Coronary artery (tissue), 2 donors: ENCODE measurements around the gene BCOR.

ENCODE experiments used
- DNase-seq: peaks from one replicate; pipeline ENCODE4 v3.0.0-alpha.2; 2017; ENCODE audit warnings: low spot score
- H3K27ac ChIP-seq, 2 donors: fragments of 200-600 bp; sonication (generic); one replicate each; pipeline ENCODE4 v1.5.1; 2016 to 2019
- H3K4me3 ChIP-seq: fragments of 200-600 bp; sonication (generic); 2 replicates; pipeline ENCODE4 v1.5.1; 2016; ENCODE audit warnings: mild to moderate bottlenecking, moderate library complexity
- CTCF ChIP-seq: fragments of 200-600 bp; sonication (generic); IDR thresholded peaks from one replicate; pipeline ENCODE4 v1.5.1; 2019; ENCODE audit warnings: antibody characterized with exemption

The BCOR gene

GRCh38 chrX:40111868-40112267 lies 14.1 kb upstream of the BCOR start:
- Histone ChIP-seq H3K4me3 (no peak overlapping the region), H3K27ac (no peak overlapping the region)
- no peak for TF ChIP-seq CTCF
- DNase-seq = no peak

- Histone ChIP-seq H3K27ac (peak overlapping the region; percentile 96), H3K4me3 (peak overlapping the region; percentile 77)
- DNase-seq = no peak
- no peak for TF ChIP-seq CTCF
Observed at GRCh38 chrX:40109288-40110008, 11.7 kb upstream of the BCOR start.

- peak overlapping the region; percentile 96 for H3K27ac ChIP-seq
- peak overlapping the region; percentile 77 for H3K4me3 ChIP-seq
- TF ChIP-seq CTCF = no peak
- DNase-seq = no peak
Observed at GRCh38 chrX:40108959-40109287, 11.2 kb upstream of the BCOR start.

GRCh38 chrX:40108162-40108958 lies 10.6 kb upstream of the BCOR start:
- Histone ChIP-seq H3K4me3 (peak overlapping the region; percentile 77), H3K27ac (peak overlapping the region; percentile 96)
- DNase-seq = no peak
- TF ChIP-seq CTCF = no peak

GRCh38 chrX:40107291-40108161 lies 9.8 kb upstream of the BCOR start:
- H3K4me3 ChIP-seq = peak overlapping the region; percentile 77
- no peak for DNase-seq
- peak overlapping the region; percentile 96 for H3K27ac ChIP-seq
- TF ChIP-seq CTCF = no peak

GRCh38 chrX:40106676-40107290 lies 9.0 kb upstream of the BCOR start:
- no peak for DNase-seq
- Histone ChIP-seq H3K27ac (peak overlapping the region; percentile 96), H3K4me3 (peak overlapping the region; percentile 77)
- no peak for TF ChIP-seq CTCF
